Amniotic epithelial cell (primary cell): Measurements from ENCODE around the gene FKBP2.

ENCODE experiments used
- DNase-seq: peaks from one replicate; pipeline ENCODE4 v3.0.0-alpha.2; 2010; ENCODE audit warnings: low read depth

The FKBP2 gene

GRCh38 chr11:64285885-64286800 lies 45.2 kb downstream of the FKBP2 start:
- no peak for DNase-seq

GRCh38 chr11:64286801-64287159 lies 45.9 kb downstream of the FKBP2 start:
- no peak for DNase-seq

- no peak for DNase-seq
These were observed 46.9 kb downstream of the FKBP2 start for GRCh38 chr11:64287676-64288352.

GRCh38 chr11:64288353-64288750 lies 47.5 kb downstream of the FKBP2 start:
- no peak for DNase-seq

GRCh38 chr11:64289002-64289564 lies 48.2 kb downstream of the FKBP2 start:
- no peak for DNase-seq

- no peak for DNase-seq
These were observed 49.7 kb downstream of the FKBP2 start for GRCh38 chr11:64290352-64291261.

GRCh38 chr11:64291262-64291751 lies 50.4 kb downstream of the FKBP2 start, which contains the start of gene KCNK4:
Gene KCNK4 (plus strand): TSS chr11:64291302. CDS start chr11:64293019, 1,717 bp downstream.
- no peak for DNase-seq

- DNase-seq = no peak
These were observed 51.0 kb downstream of the FKBP2 start for GRCh38 chr11:64291752-64292459.

- no peak for DNase-seq
These were observed 51.8 kb downstream of the FKBP2 start for GRCh38 chr11:64292460-64293254.
